Neural progenitor cell (in vitro differentiated cells): ENCODE data around the gene NT5C1A.

Source experiments
- EZH2 ChIP-seq: fragments of 200-600 bp; sonication (generic); IDR thresholded peaks from 2 replicates; pipeline ENCODE4 v1.6.1; 2017; ENCODE audit warnings: antibody characterized with exemption, mild to moderate bottlenecking, moderate library complexity
- TF ChIP-seq, protein P1 (sequence below): fragments of 200-600 bp; sonication (generic); IDR thresholded peaks from 2 replicates; pipeline ENCODE4 v1.5.1; 2017; ENCODE audit warnings: antibody characterized with exemption, mild to moderate bottlenecking

DNA sequence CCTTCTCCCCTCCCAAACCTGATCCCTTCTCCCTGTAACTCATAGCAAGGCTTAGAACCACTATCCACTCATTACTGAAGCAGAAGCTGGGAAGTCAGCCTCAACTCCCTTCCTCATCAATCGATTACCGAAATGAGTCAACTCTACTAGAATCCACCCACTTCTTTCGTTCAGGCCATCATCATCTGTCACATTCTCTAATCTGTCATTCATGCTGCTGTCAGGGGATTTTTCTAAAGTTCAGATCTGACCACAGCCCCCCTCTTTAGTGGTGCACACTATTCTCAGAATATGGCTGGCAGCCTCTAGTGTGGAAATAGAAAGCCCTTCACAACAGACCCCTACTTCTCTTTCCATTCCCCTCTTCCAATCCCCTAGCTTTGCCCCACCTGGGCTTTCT, 5.1 kb downstream of the NT5C1A start:
- no peak for TF ChIP-seq EZH2
- TF ChIP-seq, protein P1, sequence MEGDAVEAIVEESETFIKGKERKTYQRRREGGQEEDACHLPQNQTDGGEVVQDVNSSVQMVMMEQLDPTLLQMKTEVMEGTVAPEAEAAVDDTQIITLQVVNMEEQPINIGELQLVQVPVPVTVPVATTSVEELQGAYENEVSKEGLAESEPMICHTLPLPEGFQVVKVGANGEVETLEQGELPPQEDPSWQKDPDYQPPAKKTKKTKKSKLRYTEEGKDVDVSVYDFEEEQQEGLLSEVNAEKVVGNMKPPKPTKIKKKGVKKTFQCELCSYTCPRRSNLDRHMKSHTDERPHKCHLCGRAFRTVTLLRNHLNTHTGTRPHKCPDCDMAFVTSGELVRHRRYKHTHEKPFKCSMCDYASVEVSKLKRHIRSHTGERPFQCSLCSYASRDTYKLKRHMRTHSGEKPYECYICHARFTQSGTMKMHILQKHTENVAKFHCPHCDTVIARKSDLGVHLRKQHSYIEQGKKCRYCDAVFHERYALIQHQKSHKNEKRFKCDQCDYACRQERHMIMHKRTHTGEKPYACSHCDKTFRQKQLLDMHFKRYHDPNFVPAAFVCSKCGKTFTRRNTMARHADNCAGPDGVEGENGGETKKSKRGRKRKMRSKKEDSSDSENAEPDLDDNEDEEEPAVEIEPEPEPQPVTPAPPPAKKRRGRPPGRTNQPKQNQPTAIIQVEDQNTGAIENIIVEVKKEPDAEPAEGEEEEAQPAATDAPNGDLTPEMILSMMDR = no peak
